K562 (cell line): ENCODE results near the gene ASIC3. TPM values are rescaled to one million over a fixed set of nuclear protein-coding genes. Genes with fewer than 3 reads are reported as not detected.

Experiments used
- CBX1 ChIP-seq: sonication (generic); IDR thresholded peaks from 2 replicates; pipeline ENCODE4 v1.6.1; 2016; ENCODE audit warnings: antibody characterized with exemption, low read depth, mild to moderate bottlenecking
- CHD4 ChIP-seq: fragments of 200-600 bp; sonication (generic); IDR thresholded peaks from 3 replicates; pipeline ENCODE4 v1.6.1; 2012; ENCODE audit warnings: low read depth, mild to moderate bottlenecking, mixed read lengths, low read length, inconsistent platforms; ENCODE audit not compliant: insufficient read depth, insufficient replicate concordance, poor library complexity, severe bottlenecking
- GABPA ChIP-seq: fragments of 200-800 bp; sonication (Bioruptor generic); conservative IDR thresholded peaks from 2 replicates; pipeline ENCODE4 v1.6.1; 2016; ENCODE audit warnings: low read depth, missing genetic modification characterization, missing compliant biosample characterization
- HDAC3 ChIP-seq: fragments of 450-650 bp; IDR thresholded peaks from 2 replicates; pipeline ENCODE4 v1.6.1; 2018; ENCODE audit warnings: borderline replicate concordance, mild to moderate bottlenecking, moderate library complexity; ENCODE audit not compliant: partially characterized antibody
- MXI1 ChIP-seq: IDR thresholded peaks from 2 replicates; pipeline ENCODE4 v1.6.1; 2011; ENCODE audit warnings: low read depth, mild to moderate bottlenecking, improper control_type of control experiment, low read length
- RBM25 ChIP-seq: fragments of 200-400 bp; formaldehyde crosslinking; IDR thresholded peaks from 2 replicates; pipeline ENCODE4 v1.6.1; 2018; ENCODE audit warnings: low read length, low read depth, moderate library complexity; ENCODE audit not compliant: severe bottlenecking
- SLC30A9 ChIP-seq: fragments of 250-450 bp; sonication (Bioruptor Pico); IDR thresholded peaks from 2 replicates; pipeline ENCODE4 v1.8.0; 2022; ENCODE audit warnings: mild to moderate bottlenecking, moderate library complexity
- SMARCA4 ChIP-seq: fragments of 450-650 bp; IDR thresholded peaks from 2 replicates; pipeline ENCODE4 v1.6.1; 2016
- SMARCE1 ChIP-seq: fragments of 450-650 bp; IDR thresholded peaks from 2 replicates; pipeline ENCODE4 v1.7.1; 2016; ENCODE audit warnings: mild to moderate bottlenecking
- SP1 ChIP-seq: sonication (generic); formaldehyde crosslinking; IDR thresholded peaks from 2 replicates; pipeline ENCODE4 v1.8.1; 2022; ENCODE audit warnings: mild to moderate bottlenecking, missing genetic modification reagents
- TFAM ChIP-seq: fragments of 250-450 bp; sonication (Bioruptor Pico); conservative IDR thresholded peaks from 2 replicates; pipeline ENCODE4 v1.5.0; 2021; ENCODE audit warnings: mild to moderate bottlenecking, moderate library complexity
- ZEB2 ChIP-seq: fragments of 450-650 bp; IDR thresholded peaks from 2 replicates; pipeline ENCODE4 v1.6.1; 2016
- ZFPM2 ChIP-seq: fragments of 250-450 bp; sonication (Bioruptor Pico); IDR thresholded peaks from 2 replicates; pipeline ENCODE4 v1.5.1; 2022; ENCODE audit warnings: mild to moderate bottlenecking
- ZNF583 ChIP-seq: fragments of 250-450 bp; sonication (Bioruptor Pico); IDR thresholded peaks from 2 replicates; pipeline ENCODE4 v1.4.0; 2020
- polyA plus RNA-seq, 8 experiments: library from polyadenylated mRNA; depleted of rRNA in 4 of 8; stranded (reverse) in 5 of 8; unstranded in 3 of 8; fragments of >200 nt; fragmentation: Nextera tagmentation in 2 of 8; fragmentation: Illumina TruSeq in 1 of 8; extraction: Ambion mirVana in 2 of 8; extraction: Trizol in 1 of 8; gene quantifications; 2 replicates each; pipeline versions ENCODE4 v1.2.1 to v1.2.3, GENCODE V29; 2011 to 2014; ENCODE audit warnings: inconsistent platforms in 1 of 8, missing spikeins in 1 of 8
- total RNA-seq, 7 experiments: library from RNA; depleted of rRNA in 6 of 7; stranded (reverse); fragments of >200 nt in 6 of 7; fragmentation: Illumina TruSeq in 2 of 7; extraction: Trizol in 2 of 7; gene quantifications; 2 replicates each; pipeline versions ENCODE4 v1.2.1 to v1.2.3, GENCODE V29; 2011 to 2021; ENCODE audit warnings: low replicate concordance in 1 of 7
- TF ChIP-seq, protein P1 (sequence below): sonication (generic); formaldehyde crosslinking; IDR thresholded peaks from 2 replicates; pipeline ENCODE4 v1.8.0; 2022; ENCODE audit warnings: missing genetic modification reagents, mild to moderate bottlenecking, borderline replicate concordance
- TF ChIP-seq, protein P2 (sequence below): fragments of 450-650 bp; formaldehyde crosslinking; IDR thresholded peaks from 2 replicates; pipeline ENCODE4 v1.4.0; 2020; ENCODE audit warnings: mild to moderate bottlenecking, moderate library complexity
- TF ChIP-seq, protein P3 (sequence below): conservative IDR thresholded peaks from 2 replicates; pipeline ENCODE4 v1.6.1; 2011; ENCODE audit warnings: low read depth, mild to moderate bottlenecking, low read length; ENCODE audit not compliant: control insufficient read depth
- TF ChIP-seq, protein P4 (sequence below): fragments of 450-650 bp; IDR thresholded peaks from 2 replicates; pipeline ENCODE4 v1.6.1; 2016
- TF ChIP-seq, protein P5 (sequence below): fragments of 450-650 bp; IDR thresholded peaks from 2 replicates; pipeline ENCODE4 v1.6.1; 2017; ENCODE audit warnings: antibody characterized with exemption, mild to moderate bottlenecking

Gene ASIC3
- total and polyA plus RNA-seq, 9 of the 15 experiments (the other 6 are each of a cell fraction or from before 2014, with no cell fraction given) = 0.11 to 5.0 (median 0.87) TPM

DNA sequence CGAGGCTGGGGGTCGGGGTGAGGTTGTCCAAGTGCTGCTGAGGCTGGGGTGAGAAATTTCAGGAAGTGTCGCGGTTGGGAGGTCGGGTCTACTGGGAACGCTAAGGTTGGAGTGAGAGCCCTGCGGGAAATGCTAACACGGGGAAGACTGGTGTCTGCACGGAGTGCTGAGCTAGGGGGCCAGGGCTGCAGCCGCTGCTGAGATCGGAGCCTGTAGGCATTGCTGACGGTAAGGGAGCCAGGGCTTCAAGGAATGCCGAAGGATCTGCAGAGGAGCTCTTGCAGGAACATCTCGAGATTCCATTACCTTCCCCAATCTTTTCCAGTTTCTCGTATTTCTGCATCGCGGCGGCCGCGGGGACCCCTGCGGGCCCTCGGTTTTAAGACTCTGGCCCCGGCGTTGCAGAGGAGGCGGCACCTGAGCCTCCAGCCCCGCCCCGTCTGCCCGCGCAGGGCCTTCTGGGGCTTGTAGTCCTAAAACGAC lies 9.2 kb downstream of the ASIC3 start, which contains the start of gene CDK5 (continued):
- TF ChIP-seq, protein P1, sequence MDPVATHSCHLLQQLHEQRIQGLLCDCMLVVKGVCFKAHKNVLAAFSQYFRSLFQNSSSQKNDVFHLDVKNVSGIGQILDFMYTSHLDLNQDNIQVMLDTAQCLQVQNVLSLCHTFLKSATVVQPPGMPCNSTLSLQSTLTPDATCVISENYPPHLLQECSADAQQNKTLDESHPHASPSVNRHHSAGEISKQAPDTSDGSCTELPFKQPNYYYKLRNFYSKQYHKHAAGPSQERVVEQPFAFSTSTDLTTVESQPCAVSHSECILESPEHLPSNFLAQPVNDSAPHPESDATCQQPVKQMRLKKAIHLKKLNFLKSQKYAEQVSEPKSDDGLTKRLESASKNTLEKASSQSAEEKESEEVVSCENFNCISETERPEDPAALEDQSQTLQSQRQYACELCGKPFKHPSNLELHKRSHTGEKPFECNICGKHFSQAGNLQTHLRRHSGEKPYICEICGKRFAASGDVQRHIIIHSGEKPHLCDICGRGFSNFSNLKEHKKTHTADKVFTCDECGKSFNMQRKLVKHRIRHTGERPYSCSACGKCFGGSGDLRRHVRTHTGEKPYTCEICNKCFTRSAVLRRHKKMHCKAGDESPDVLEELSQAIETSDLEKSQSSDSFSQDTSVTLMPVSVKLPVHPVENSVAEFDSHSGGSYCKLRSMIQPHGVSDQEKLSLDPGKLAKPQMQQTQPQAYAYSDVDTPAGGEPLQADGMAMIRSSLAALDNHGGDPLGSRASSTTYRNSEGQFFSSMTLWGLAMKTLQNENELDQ (CRISPR knock-in tag) = no peak
- TF ChIP-seq GABPA (tag) (no peak), TFAM (no peak), MXI1 (peak; percentile 3; the same call in 1 of the 2 replicates), ZNF583 (no peak; the same call in 1 of the 2 replicates), ZFPM2 (CRISPR knock-in tag) (peak; percentile 59; the same call in 1 of the 2 replicates), SMARCA4 (no peak), SLC30A9 (CRISPR knock-in tag) (no peak), SP1 (no peak), RBM25 (no peak), CHD4 (no peak), SMARCE1 (0 out of 2 replicates have a peak, but pooled peaks have one; percentile 20), ZEB2 (no peak), CBX1 (no peak), HDAC3 (no peak)
- TF ChIP-seq, protein P2, sequence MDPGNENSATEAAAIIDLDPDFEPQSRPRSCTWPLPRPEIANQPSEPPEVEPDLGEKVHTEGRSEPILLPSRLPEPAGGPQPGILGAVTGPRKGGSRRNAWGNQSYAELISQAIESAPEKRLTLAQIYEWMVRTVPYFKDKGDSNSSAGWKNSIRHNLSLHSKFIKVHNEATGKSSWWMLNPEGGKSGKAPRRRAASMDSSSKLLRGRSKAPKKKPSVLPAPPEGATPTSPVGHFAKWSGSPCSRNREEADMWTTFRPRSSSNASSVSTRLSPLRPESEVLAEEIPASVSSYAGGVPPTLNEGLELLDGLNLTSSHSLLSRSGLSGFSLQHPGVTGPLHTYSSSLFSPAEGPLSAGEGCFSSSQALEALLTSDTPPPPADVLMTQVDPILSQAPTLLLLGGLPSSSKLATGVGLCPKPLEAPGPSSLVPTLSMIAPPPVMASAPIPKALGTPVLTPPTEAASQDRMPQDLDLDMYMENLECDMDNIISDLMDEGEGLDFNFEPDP (CRISPR knock-in tag) = no peak
- TF ChIP-seq, protein P3, sequence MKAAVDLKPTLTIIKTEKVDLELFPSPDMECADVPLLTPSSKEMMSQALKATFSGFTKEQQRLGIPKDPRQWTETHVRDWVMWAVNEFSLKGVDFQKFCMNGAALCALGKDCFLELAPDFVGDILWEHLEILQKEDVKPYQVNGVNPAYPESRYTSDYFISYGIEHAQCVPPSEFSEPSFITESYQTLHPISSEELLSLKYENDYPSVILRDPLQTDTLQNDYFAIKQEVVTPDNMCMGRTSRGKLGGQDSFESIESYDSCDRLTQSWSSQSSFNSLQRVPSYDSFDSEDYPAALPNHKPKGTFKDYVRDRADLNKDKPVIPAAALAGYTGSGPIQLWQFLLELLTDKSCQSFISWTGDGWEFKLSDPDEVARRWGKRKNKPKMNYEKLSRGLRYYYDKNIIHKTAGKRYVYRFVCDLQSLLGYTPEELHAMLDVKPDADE = no peak
- TF ChIP-seq, protein P4, sequence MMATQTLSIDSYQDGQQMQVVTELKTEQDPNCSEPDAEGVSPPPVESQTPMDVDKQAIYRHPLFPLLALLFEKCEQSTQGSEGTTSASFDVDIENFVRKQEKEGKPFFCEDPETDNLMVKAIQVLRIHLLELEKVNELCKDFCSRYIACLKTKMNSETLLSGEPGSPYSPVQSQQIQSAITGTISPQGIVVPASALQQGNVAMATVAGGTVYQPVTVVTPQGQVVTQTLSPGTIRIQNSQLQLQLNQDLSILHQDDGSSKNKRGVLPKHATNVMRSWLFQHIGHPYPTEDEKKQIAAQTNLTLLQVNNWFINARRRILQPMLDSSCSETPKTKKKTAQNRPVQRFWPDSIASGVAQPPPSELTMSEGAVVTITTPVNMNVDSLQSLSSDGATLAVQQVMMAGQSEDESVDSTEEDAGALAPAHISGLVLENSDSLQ = no peak
- TF ChIP-seq, protein P5, sequence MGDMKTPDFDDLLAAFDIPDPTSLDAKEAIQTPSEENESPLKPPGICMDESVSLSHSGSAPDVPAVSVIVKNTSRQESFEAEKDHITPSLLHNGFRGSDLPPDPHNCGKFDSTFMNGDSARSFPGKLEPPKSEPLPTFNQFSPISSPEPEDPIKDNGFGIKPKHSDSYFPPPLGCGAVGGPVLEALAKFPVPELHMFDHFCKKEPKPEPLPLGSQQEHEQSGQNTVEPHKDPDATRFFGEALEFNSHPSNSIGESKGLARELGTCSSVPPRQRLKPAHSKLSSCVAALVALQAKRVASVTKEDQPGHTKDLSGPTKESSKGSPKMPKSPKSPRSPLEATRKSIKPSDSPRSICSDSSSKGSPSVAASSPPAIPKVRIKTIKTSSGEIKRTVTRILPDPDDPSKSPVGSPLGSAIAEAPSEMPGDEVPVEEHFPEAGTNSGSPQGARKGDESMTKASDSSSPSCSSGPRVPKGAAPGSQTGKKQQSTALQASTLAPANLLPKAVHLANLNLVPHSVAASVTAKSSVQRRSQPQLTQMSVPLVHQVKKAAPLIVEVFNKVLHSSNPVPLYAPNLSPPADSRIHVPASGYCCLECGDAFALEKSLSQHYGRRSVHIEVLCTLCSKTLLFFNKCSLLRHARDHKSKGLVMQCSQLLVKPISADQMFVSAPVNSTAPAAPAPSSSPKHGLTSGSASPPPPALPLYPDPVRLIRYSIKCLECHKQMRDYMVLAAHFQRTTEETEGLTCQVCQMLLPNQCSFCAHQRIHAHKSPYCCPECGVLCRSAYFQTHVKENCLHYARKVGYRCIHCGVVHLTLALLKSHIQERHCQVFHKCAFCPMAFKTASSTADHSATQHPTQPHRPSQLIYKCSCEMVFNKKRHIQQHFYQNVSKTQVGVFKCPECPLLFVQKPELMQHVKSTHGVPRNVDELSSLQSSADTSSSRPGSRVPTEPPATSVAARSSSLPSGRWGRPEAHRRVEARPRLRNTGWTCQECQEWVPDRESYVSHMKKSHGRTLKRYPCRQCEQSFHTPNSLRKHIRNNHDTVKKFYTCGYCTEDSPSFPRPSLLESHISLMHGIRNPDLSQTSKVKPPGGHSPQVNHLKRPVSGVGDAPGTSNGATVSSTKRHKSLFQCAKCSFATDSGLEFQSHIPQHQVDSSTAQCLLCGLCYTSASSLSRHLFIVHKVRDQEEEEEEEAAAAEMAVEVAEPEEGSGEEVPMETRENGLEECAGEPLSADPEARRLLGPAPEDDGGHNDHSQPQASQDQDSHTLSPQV = no peak
